ENCODE data around the gene PPARG.
"Not testable (repeated sequence)": the region's sequence is repeated elsewhere in the genome, so short reads cannot be mapped to it uniquely, and the experiment has no call there.

PPARG gene

GRCh38 chr3:12462159-12462947, 173.5 kb downstream of the PPARG start:
- no peak for DNase-seq (ENCODE audit: low read depth)

GRCh38 chr3:12463686-12464085, 174.8 kb downstream of the PPARG start:
- DNase-seq (ENCODE audit: low read depth) = no peak

- no peak for DNase-seq (ENCODE audit: low read depth)
Observed at GRCh38 chr3:12464181-12464580, 175.3 kb downstream of the PPARG start.

GRCh38 chr3:12465151-12465835, 176.4 kb downstream of the PPARG start:
- DNase-seq (ENCODE audit: low read depth) = no peak

GRCh38 chr3:12465836-12466225, 177.0 kb downstream of the PPARG start:
- no peak for DNase-seq (ENCODE audit: low read depth)

- no peak for DNase-seq (ENCODE audit: low read depth)
Observed at GRCh38 chr3:12467746-12468145, 178.9 kb downstream of the PPARG start.

- DNase-seq (ENCODE audit: low read depth) = no peak
Observed at GRCh38 chr3:12468276-12468675, 179.4 kb downstream of the PPARG start.

- DNase-seq (ENCODE audit: low read depth) = no peak
Observed at GRCh38 chr3:12468757-12469156, 179.9 kb downstream of the PPARG start.

GRCh38 chr3:12469222-12469621, 180.4 kb downstream of the PPARG start:
- DNase-seq (ENCODE audit: low read depth) = not testable (repeated sequence)

GRCh38 chr3:12470111-12470510, 181.2 kb downstream of the PPARG start:
- no peak for DNase-seq (ENCODE audit: low read depth)

GRCh38 chr3:12470680-12471079, 181.8 kb downstream of the PPARG start:
- no peak for DNase-seq (ENCODE audit: low read depth)

- no peak for DNase-seq (ENCODE audit: low read depth)
Observed at GRCh38 chr3:12471241-12471640, 182.4 kb downstream of the PPARG start.

- DNase-seq (ENCODE audit: low read depth) = no peak
Observed at GRCh38 chr3:12472000-12472610, 183.2 kb downstream of the PPARG start.

- no peak for DNase-seq (ENCODE audit: low read depth)
Observed at GRCh38 chr3:12472796-12473195, 183.9 kb downstream of the PPARG start.

- no peak for DNase-seq (ENCODE audit: low read depth)
Observed at GRCh38 chr3:12473511-12473910, 184.6 kb downstream of the PPARG start.

- DNase-seq (ENCODE audit: low read depth) = no peak
Observed at GRCh38 chr3:12476238-12476897, 187.5 kb downstream of the PPARG start.

GRCh38 chr3:12477256-12477655, 188.4 kb downstream of the PPARG start:
- no peak for DNase-seq (ENCODE audit: low read depth)

GRCh38 chr3:12478326-12478725, 189.5 kb downstream of the PPARG start:
- DNase-seq (ENCODE audit: low read depth) = no peak

- not testable (repeated sequence) for DNase-seq (ENCODE audit: low read depth)
Observed at GRCh38 chr3:12479198-12479597, 190.3 kb downstream of the PPARG start.

GRCh38 chr3:12479919-12480427, 191.1 kb downstream of the PPARG start:
- no peak for DNase-seq (ENCODE audit: low read depth)

GRCh38 chr3:12483410-12483809, 194.5 kb downstream of the PPARG start:
- DNase-seq (ENCODE audit: low read depth) = no peak

GRCh38 chr3:12483872-12484197, 195.0 kb downstream of the PPARG start:
- no peak for DNase-seq (ENCODE audit: low read depth)
